Calu3 (cell line): Measurements from ENCODE around the gene NKD2. TPM values are rescaled to one million over a fixed set of nuclear protein-coding genes. Genes with fewer than 3 reads are reported as not detected.
"Not testable (repeated sequence)": the region's sequence is repeated elsewhere in the genome, so short reads cannot be mapped to it uniquely, and the experiment has no call there.

Experiments
- BruUV-seq: library from RNA; stranded (reverse); fragments of 400-500 nt; replicated peaks from 2 replicates; lab custom pipeline; 2021; lab: Mats Ljungman, UMichigan
- CTCF ChIA-PET: fragments of 300-600 bp; sonication (Branson Sonifier 250); formaldehyde crosslinking; loops from one replicate; lab custom pipeline; 2022; ENCODE audit warnings: antibody characterized with exemption; lab: Charles Lee
- DNase-seq: peaks from one replicate; pipeline ENCODE4 v3.0.0; 2022
- H3K27ac Mint-ChIP-seq: one replicate; pipeline ENCODE4 v1.8.0; 2022; ENCODE audit warnings: mixed read lengths; ENCODE audit not compliant: unreplicated experiment
- H3K27me3 Mint-ChIP-seq: one replicate; pipeline ENCODE4 v1.8.0; 2022; ENCODE audit warnings: mixed read lengths; ENCODE audit not compliant: unreplicated experiment
- H3K36me3 Mint-ChIP-seq: one replicate; pipeline ENCODE4 v1.8.0; 2022; ENCODE audit warnings: mild to moderate bottlenecking, moderate library complexity, mixed read lengths; ENCODE audit not compliant: insufficient read depth, unreplicated experiment
- H3K4me1 Mint-ChIP-seq: one replicate; pipeline ENCODE4 v1.8.0; 2022; ENCODE audit warnings: mild to moderate bottlenecking, low read depth, mixed read lengths; ENCODE audit not compliant: unreplicated experiment
- H3K4me3 Mint-ChIP-seq: one replicate; pipeline ENCODE4 v1.8.0; 2022; ENCODE audit warnings: mild to moderate bottlenecking, low read depth, moderate library complexity, mixed read lengths; ENCODE audit not compliant: unreplicated experiment
- H3K9me3 Mint-ChIP-seq: one replicate; pipeline ENCODE4 v1.8.0; 2022; ENCODE audit warnings: low read depth, mixed read lengths; ENCODE audit not compliant: unreplicated experiment
- intact Hi-C: fragments of 100-400 bp; cut with micrococcal nuclease; formaldehyde crosslinking; loops from one replicate; pipeline ENCODE4 v1.10.0; 2022; ENCODE audit not compliant: unreplicated experiment
- total RNA-seq: library from RNA; stranded (reverse); gene quantifications from 2 replicates; pipeline ENCODE4 v1.2.3, GENCODE V29; 2022
- TF ChIP-seq, protein P1 (sequence below): fragments of 200-600 bp; IDR thresholded peaks from one replicate; pipeline ENCODE4 v1.8.0; 2022; ENCODE audit warnings: antibody characterized with exemption; ENCODE audit not compliant: unreplicated experiment

NKD2 gene
- total RNA-seq, 1 experiment from 2014 or later, result 0.47 TPM

DNA sequence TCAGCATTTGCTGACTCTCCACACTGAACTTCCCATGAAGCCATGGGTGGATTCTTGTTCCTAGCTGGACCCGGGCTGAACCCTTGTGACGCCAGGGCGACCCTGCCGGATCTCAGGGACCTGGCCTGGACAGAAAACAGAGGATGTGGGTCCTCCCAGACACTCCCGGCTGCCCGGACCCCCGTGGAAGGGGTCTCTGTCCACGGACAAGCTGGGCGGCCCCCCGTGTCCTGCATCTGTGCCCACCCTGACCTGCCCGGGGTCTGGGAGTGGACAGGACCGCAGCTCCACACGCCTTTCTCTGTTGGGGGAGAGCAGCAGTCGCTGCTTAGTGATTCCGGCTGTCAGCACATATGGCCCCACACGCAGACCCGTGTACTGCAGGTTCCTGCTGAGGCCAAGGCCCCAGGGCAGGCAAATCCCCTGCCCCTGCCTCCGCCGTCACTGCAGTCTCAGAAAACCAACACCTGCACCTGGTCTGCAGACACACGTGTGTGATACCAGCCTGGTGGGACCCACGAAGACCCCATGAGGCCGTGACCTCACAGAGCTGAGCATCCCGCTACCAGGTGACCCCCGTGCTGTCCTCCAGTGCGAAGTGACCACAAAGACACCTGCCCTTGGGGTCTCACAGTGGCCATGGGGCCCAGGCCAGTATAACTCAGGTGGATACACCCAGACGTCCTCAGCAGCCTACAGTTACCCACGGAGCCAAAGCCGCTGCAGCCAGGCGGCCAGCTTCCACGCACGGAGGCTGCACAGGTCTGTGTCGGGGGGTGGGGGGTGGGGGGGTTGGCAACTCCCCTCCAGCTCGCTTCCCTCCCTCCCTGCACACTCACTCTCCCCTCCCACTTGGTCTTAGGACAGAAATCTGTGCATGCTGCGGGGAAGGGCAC lies 50.6 kb downstream of the NKD2 start:
- Mint-ChIP-seq H3K4me3 (no peak overlapping the region), H3K27me3 (no peaks in the 10 kb centered on the region), H3K36me3 (peaks cover 29% of the 10 kb centered on the region), H3K4me1 (no peaks in the 10 kb centered on the region), H3K27ac (no peak overlapping the region), H3K9me3 (no peaks in the 10 kb centered on the region)
- BruUV-seq, result no TSS peak
- TF ChIP-seq, protein P1, sequence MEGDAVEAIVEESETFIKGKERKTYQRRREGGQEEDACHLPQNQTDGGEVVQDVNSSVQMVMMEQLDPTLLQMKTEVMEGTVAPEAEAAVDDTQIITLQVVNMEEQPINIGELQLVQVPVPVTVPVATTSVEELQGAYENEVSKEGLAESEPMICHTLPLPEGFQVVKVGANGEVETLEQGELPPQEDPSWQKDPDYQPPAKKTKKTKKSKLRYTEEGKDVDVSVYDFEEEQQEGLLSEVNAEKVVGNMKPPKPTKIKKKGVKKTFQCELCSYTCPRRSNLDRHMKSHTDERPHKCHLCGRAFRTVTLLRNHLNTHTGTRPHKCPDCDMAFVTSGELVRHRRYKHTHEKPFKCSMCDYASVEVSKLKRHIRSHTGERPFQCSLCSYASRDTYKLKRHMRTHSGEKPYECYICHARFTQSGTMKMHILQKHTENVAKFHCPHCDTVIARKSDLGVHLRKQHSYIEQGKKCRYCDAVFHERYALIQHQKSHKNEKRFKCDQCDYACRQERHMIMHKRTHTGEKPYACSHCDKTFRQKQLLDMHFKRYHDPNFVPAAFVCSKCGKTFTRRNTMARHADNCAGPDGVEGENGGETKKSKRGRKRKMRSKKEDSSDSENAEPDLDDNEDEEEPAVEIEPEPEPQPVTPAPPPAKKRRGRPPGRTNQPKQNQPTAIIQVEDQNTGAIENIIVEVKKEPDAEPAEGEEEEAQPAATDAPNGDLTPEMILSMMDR, result no peak
- intact Hi-C loops, result no loop called here
- CTCF ChIA-PET, result interaction anchor here (0.5 kb wide), 1 partner anchor 103 kb away, joined by 4 read pairs; no protein-coding TSS in a partner anchor
- no peak for DNase-seq

DNA sequence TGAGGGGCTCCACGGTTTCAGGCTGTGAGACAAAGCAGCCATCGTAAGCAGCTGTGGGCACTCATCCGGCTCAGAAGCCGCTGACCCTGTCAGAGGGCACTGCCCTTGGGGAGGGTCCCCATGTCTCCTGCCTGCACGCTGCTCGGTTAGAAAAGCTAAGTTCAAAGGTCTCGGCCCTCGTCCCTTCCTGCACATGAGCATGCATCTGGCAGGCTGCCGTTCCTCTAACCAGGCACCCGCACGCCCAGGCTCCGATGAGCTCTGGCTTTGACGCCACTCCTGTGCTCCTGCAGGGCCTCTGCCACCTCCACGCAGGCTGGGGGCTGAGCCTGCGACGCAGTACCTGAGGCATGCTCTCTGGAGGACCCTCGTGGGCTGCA lies 51.3 kb downstream of the NKD2 start:
- Mint-ChIP-seq H3K4me3 (no peak overlapping the region), H3K27me3 (no peaks in the 10 kb centered on the region), H3K36me3 (peaks cover 33% of the 10 kb centered on the region), H3K27ac (no peak overlapping the region), H3K9me3 (no peaks in the 10 kb centered on the region), H3K4me1 (no peaks in the 10 kb centered on the region)
- no peak for DNase-seq
- CTCF ChIA-PET, result interaction anchor here (0.5 kb wide), 1 partner anchor 102 kb away, joined by 4 read pairs; no protein-coding TSS in a partner anchor
- intact Hi-C loops, result no loop called here
- no TSS peak for BruUV-seq
- TF ChIP-seq, protein P1, result no peak

DNA sequence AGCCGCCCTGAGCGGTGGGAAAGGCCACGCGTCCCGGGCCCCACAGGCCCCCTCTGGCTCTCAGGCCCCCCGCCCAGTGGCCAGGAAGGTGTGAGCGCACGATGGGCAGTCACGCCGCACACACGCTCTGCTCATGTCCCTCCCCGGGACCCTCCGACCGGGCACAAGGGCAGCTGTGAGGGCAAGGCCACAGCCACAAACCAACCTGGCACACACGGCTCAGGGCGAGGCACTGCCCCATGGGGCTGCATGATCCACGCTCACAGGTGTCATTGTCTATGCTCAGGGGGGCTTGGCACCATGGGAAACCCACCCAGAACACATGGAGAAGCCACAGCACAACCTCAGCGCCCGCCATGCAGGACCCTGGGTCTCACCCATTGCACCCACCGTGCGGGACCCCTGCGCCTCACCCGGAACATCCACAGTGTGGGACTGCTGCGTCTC lies 52.0 kb downstream of the NKD2 start:
- CTCF ChIA-PET, result no interaction called here
- Mint-ChIP-seq H3K9me3 (no peaks in the 10 kb centered on the region), H3K4me3 (no peak overlapping the region), H3K36me3 (peaks cover 39% of the 10 kb centered on the region), H3K27ac (no peak overlapping the region), H3K4me1 (no peaks in the 10 kb centered on the region), H3K27me3 (no peaks in the 10 kb centered on the region)
- no peak for DNase-seq
- intact Hi-C loops, result no loop called here
- no TSS peak for BruUV-seq
- TF ChIP-seq, protein P1, result no peak

DNA sequence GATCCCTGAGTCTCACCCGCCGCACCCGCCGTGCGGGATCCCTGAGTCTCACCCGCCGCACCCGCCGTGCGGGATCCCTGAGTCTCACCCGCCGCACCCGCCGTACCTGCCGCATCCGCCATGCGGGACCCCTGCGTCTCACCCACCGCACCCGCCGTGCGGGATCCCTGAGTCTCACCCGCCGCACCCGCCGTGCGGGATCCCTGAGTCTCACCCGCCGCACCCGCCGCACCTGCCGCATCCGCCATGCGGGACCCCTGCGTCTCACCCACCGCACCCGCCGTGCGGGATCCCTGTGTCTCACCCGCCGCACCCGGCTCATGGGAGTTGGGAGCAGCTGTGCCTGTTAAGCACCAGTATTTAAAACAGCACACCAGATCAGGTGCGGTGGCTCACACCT lies 52.7 kb downstream of the NKD2 start:
- H3K27ac Mint-ChIP-seq, DNase-seq, CTCF ChIA-PET, H3K4me3 Mint-ChIP-seq, intact Hi-C loops, H3K4me1 Mint-ChIP-seq, H3K27me3 Mint-ChIP-seq, H3K9me3 Mint-ChIP-seq, BruUV-seq: not testable (repeated sequence)
- H3K36me3 Mint-ChIP-seq, result peaks cover 44% of the 10 kb centered on the region

DNA sequence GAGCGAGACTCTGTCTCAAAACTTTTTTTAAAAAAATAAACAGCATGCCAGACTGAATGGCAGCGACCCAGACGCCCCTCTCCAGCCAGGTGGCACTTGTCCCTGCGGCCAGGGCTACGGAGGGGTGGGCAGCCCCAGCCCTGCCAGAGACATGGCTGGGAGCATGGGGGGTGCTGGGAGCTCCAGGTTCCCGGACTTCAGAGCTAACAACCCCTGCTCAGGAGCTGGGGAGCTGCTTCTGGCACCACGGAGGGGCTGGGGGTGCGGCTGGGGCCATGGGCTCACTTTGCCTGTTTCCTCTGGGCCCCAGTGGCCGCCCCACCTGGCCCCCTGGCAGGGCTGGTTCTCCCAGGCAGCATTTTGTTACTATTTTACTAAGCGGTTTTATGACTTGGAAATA lies 53.3 kb downstream of the NKD2 start:
- no peaks in the 10 kb centered on the region for H3K27me3 Mint-ChIP-seq
- H3K36me3 Mint-ChIP-seq, result peaks cover 48% of the 10 kb centered on the region
- CTCF ChIA-PET, result no interaction called here
- no TSS peak for BruUV-seq
- intact Hi-C loops, result no loop called here
- no peak for DNase-seq
- H3K4me3 Mint-ChIP-seq, result no peak overlapping the region
- TF ChIP-seq, protein P1, result no peak
- H3K27ac Mint-ChIP-seq, result no peak overlapping the region
- H3K9me3 Mint-ChIP-seq, result no peaks in the 10 kb centered on the region
- no peaks in the 10 kb centered on the region for H3K4me1 Mint-ChIP-seq
